Measurements from ENCODE around the gene ITIH5. TPM values are rescaled to one million over a fixed set of nuclear protein-coding genes. Genes with fewer than 3 reads are reported as not detected.

The ITIH5 gene
- total RNA-seq, 1 donor from 2014 or later: 1.5 TPM

DNA sequence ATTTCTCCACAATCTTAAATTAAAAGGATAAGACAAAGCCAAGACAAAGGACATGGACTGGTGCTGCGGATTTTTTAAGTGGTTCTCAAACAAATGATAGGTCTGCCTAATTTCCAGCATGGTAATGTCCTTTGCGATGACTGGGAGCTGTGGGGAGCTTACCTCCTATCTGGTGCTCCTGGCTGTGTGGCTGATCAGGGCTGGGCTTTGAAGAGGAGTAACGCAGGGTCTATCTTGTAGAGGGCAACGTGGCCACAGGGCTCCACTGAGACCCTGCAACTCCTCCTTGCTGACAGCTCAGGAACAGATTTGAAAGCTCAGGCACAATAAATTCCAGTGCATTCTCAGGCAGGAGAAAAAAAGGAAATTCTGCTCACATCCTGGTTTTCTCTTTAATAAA, 152.8 kb downstream of the ITIH5 start:
- Mint-ChIP-seq H3K9me3 (ENCODE audit: low read depth) (peaks cover 24% of the 10 kb centered on the region), H3K4me3 (ENCODE audit: low read depth) (peak overlapping the region; percentile 11), H3K36me3 (ENCODE audit: insufficient read depth) (peaks cover 4% of the 10 kb centered on the region), H3K27ac (peak overlapping the region; percentile 73), H3K4me1 (ENCODE audit: low read depth) (peaks cover 15% of the 10 kb centered on the region), H3K27me3 (peaks cover 9% of the 10 kb centered on the region)
- TF ChIP-seq CTCF (IDR thresholded peaks at IDR 0.05; ENCODE audit: unreplicated experiment): no peak
- no peak for DNase-seq (ENCODE audit: low spot score, unreplicated experiment)

GRCh38 chr10:7513455-7513854, 153.3 kb downstream of the ITIH5 start:
- no peak for DNase-seq (ENCODE audit: low spot score, unreplicated experiment)
- H3K9me3 Mint-ChIP-seq (ENCODE audit: low read depth): peaks cover 24% of the 10 kb centered on the region
- TF ChIP-seq CTCF (IDR thresholded peaks at IDR 0.05; ENCODE audit: unreplicated experiment): no peak
- peak overlapping the region; percentile 73 for H3K27ac Mint-ChIP-seq
- H3K36me3 Mint-ChIP-seq (ENCODE audit: insufficient read depth): peaks cover 4% of the 10 kb centered on the region
- peaks cover 15% of the 10 kb centered on the region for H3K4me1 Mint-ChIP-seq (ENCODE audit: low read depth)
- H3K27me3 Mint-ChIP-seq: peaks cover 9% of the 10 kb centered on the region
- peak overlapping the region; percentile 11 for H3K4me3 Mint-ChIP-seq (ENCODE audit: low read depth)

GRCh38 chr10:7512487-7512886, 154.3 kb downstream of the ITIH5 start:
- Mint-ChIP-seq H3K27ac (no peak overlapping the region), H3K9me3 (ENCODE audit: low read depth) (peaks cover 24% of the 10 kb centered on the region), H3K36me3 (ENCODE audit: insufficient read depth) (peaks cover 4% of the 10 kb centered on the region), H3K4me1 (ENCODE audit: low read depth) (peaks cover 15% of the 10 kb centered on the region), H3K4me3 (ENCODE audit: low read depth) (no peak overlapping the region), H3K27me3 (peaks cover 9% of the 10 kb centered on the region)
- TF ChIP-seq CTCF (IDR thresholded peaks at IDR 0.05; ENCODE audit: unreplicated experiment): no peak
- DNase-seq (ENCODE audit: low spot score, unreplicated experiment): no peak

DNA sequence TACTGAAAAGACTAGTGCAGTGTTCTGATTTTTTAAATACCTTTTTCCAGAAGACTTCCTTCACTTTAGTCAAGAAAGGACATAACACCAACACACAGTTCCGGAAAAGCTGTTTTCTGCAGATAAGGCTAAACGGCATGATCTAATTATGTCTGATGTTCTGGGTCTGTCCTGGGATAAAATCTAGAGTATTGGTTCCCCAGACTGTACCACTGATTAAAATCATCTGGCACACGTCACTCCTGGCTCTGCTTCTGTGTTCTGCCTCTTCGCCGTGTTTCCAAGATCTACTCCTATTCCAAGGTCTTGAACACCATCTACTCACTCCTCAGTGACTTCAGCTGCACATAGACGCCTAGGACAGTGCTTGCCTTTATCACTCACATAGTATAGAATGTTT, 155.2 kb downstream of the ITIH5 start:
- Mint-ChIP-seq H3K4me3 (ENCODE audit: low read depth) (no peak overlapping the region), H3K9me3 (ENCODE audit: low read depth) (peaks cover 24% of the 10 kb centered on the region), H3K4me1 (ENCODE audit: low read depth) (peaks cover 18% of the 10 kb centered on the region), H3K27ac (no peak overlapping the region), H3K36me3 (ENCODE audit: insufficient read depth) (peaks cover 4% of the 10 kb centered on the region), H3K27me3 (peaks cover 9% of the 10 kb centered on the region)
- DNase-seq (ENCODE audit: low spot score, unreplicated experiment): no peak
- no peak for TF ChIP-seq CTCF (IDR thresholded peaks at IDR 0.05; ENCODE audit: unreplicated experiment)

Other genes starting within 250 kb of the ITIH5 start
- gene ITIH2, start 36.4 kb upstream of the ITIH5 start, total RNA-seq: 4.6 and 4.9 TPM in 2 replicates
- gene KIN, start 121.0 kb upstream of the ITIH5 start, total RNA-seq: 15.3 and 17.3 TPM in 2 replicates
- gene ATP5F1C, start 121.2 kb upstream of the ITIH5 start, total RNA-seq: 220 and 221 TPM in 2 replicates
- 8.5 and 9.4 TPM in 2 replicates for gene TAF3, start 151.5 kb upstream of the ITIH5 start, total RNA-seq